Nephron progenitor cell (in vitro differentiated cells): ENCODE results near the gene MTERF1.

Source experiments
- DNase-seq: peaks from one replicate; pipeline ENCODE4 v3.0.0; 2021
- H3K27ac Mint-ChIP-seq: 2 replicates; pipeline ENCODE4 v1.8.0; 2021; ENCODE audit warnings: mild to moderate bottlenecking, moderate library complexity, mixed read lengths
- H3K27me3 Mint-ChIP-seq: 2 replicates; pipeline ENCODE4 v1.8.0; 2021; ENCODE audit warnings: mild to moderate bottlenecking, low read depth, mixed read lengths; ENCODE audit not compliant: poor library complexity
- H3K36me3 Mint-ChIP-seq: 2 replicates; pipeline ENCODE4 v1.8.0; 2021; ENCODE audit warnings: low read depth, mixed read lengths
- H3K4me1 Mint-ChIP-seq: 2 replicates; pipeline ENCODE4 v1.8.0; 2021; ENCODE audit warnings: mixed read lengths
- H3K4me3 Mint-ChIP-seq: 2 replicates; pipeline ENCODE4 v1.8.0; 2021; ENCODE audit warnings: mild to moderate bottlenecking, moderate library complexity, mixed read lengths
- H3K9me3 Mint-ChIP-seq: 2 replicates; pipeline ENCODE4 v1.8.0; 2021; ENCODE audit warnings: mild to moderate bottlenecking, moderate library complexity, mixed read lengths
- TF ChIP-seq, protein P1 (sequence below): fragments of 200-600 bp; sonication (generic); IDR thresholded peaks from 2 replicates; pipeline ENCODE4 v1.5.0; 2021; ENCODE audit warnings: antibody characterized with exemption

The MTERF1 gene

DNA sequence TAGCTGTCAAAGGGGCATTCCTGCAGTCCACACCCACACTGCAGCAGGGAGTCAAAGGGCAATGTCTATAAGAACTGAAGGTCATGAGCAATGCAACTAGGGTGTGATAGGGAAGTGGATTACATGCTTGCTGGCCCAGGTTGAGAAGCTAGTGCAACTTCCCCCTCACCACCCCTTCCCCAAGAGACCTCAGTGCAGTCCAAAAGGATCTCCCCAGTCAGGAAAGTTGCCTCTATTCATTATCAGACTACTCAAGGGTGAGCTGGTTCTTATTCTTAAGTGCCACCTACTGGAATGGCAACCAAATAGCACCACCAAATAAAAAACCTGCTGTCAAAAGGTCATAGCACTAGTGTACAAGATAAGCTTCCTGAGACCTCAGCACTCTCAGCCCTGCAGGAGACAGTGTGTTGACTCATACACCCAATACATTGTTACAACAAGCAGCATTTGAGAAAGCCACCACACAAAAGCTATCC is 28.2 kb downstream of the MTERF1 start:
- Mint-ChIP-seq H3K4me1 (no peaks in the 10 kb centered on the region), H3K36me3 (peaks cover 50% of the 10 kb centered on the region), H3K27me3 (peaks cover 3% of the 10 kb centered on the region), H3K4me3 (no peak overlapping the region), H3K9me3 (peaks cover 53% of the 10 kb centered on the region), H3K27ac (no peak overlapping the region)
- no peak for DNase-seq
- TF ChIP-seq, protein P1, sequence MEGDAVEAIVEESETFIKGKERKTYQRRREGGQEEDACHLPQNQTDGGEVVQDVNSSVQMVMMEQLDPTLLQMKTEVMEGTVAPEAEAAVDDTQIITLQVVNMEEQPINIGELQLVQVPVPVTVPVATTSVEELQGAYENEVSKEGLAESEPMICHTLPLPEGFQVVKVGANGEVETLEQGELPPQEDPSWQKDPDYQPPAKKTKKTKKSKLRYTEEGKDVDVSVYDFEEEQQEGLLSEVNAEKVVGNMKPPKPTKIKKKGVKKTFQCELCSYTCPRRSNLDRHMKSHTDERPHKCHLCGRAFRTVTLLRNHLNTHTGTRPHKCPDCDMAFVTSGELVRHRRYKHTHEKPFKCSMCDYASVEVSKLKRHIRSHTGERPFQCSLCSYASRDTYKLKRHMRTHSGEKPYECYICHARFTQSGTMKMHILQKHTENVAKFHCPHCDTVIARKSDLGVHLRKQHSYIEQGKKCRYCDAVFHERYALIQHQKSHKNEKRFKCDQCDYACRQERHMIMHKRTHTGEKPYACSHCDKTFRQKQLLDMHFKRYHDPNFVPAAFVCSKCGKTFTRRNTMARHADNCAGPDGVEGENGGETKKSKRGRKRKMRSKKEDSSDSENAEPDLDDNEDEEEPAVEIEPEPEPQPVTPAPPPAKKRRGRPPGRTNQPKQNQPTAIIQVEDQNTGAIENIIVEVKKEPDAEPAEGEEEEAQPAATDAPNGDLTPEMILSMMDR = no peak

DNA sequence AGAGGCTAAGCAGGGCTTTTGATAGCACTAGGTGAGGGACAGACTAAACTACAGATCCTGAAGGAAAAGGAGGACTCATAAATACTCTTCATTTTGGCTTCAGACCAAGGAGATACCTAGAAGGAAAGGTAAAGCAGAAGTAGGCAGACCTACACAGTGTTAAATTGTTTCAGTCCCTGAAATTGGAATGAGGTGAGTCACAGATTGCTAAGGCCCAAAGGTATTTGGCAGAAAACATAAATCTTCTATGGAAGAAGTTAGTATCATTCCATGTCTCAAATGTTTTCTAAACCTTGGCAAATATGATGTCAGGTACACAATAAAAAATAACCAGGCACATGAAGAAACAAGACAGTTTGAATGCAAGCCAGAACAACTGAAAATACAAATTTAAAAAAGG is 30.0 kb downstream of the MTERF1 start:
- H3K27ac Mint-ChIP-seq = no peak overlapping the region
- H3K9me3 Mint-ChIP-seq = peaks cover 38% of the 10 kb centered on the region

DNA sequence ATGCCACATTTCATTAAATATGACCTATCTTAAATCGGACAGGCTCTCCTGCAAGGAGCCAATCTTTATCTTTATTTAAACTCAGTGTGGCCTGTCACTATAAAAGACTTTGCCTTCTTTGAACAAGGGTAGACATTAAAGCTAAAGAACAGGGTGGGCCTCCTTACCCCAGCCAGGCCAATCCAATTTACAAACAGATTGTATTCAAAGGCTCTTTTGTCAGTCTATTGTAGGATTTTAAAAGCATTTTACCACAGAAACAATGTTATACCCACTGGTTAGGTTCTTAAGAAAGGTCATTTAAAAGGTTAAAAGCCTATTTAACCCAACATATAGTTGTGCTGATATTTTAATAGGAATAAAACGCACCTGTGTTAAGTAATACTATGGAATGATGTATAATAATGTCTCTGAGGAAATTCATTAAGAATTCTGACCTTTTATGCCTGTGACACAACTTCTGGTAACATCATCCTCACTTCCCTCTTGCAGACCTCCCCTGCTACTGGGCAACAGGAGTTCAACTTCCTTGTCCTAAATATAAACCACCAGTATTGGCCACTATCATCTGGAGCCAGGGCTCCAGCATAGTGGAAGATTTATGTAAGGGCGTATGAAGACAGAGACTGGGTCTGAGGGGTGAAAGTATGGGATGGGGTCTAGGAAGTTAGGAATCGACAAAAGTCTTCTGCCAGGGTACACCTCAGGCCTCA is 32.5 kb downstream of the MTERF1 start:
- Mint-ChIP-seq H3K36me3 (peaks cover 21% of the 10 kb centered on the region), H3K27ac (peak overlapping the region; percentile 52), H3K9me3 (peaks cover 20% of the 10 kb centered on the region), H3K4me3 (no peak overlapping the region), H3K4me1 (no peaks in the 10 kb centered on the region), H3K27me3 (peaks cover 3% of the 10 kb centered on the region)
- TF ChIP-seq, protein P1 = no peak
- no peak for DNase-seq

More for the DNA sequence above, 30.0 kb downstream of the MTERF1 start:
- H3K36me3 Mint-ChIP-seq = peaks cover 38% of the 10 kb centered on the region
- H3K4me1 Mint-ChIP-seq = no peaks in the 10 kb centered on the region
- no peak for DNase-seq
- TF ChIP-seq, protein P1 = no peak
- peaks cover 3% of the 10 kb centered on the region for H3K27me3 Mint-ChIP-seq
- no peak overlapping the region for H3K4me3 Mint-ChIP-seq

DNA sequence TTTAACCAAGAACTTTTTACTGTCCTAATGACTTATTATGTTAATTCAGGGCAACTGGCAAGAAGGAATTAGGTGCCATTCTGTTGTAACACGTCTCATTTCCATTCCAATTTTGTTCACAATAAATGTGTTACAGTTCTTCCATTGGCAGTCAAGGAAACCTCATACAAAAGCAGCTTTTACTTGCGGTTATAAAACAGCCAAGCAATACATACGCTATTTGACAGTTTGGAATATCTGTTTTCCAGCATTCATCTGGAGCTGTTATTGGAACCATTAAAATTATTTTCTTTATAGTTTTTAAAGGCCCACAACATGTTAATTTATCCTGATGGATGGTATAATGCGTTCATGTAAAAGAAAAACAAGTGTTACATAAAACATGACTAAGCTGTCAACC is 33.3 kb downstream of the MTERF1 start:
- H3K4me3 Mint-ChIP-seq = no peak overlapping the region
- H3K36me3 Mint-ChIP-seq = peaks cover 16% of the 10 kb centered on the region
- TF ChIP-seq, protein P1 = no peak
- no peaks in the 10 kb centered on the region for H3K4me1 Mint-ChIP-seq
- DNase-seq = no peak
- H3K9me3 Mint-ChIP-seq = peaks cover 17% of the 10 kb centered on the region
- no peak overlapping the region for H3K27ac Mint-ChIP-seq
- peaks cover 3% of the 10 kb centered on the region for H3K27me3 Mint-ChIP-seq

DNA sequence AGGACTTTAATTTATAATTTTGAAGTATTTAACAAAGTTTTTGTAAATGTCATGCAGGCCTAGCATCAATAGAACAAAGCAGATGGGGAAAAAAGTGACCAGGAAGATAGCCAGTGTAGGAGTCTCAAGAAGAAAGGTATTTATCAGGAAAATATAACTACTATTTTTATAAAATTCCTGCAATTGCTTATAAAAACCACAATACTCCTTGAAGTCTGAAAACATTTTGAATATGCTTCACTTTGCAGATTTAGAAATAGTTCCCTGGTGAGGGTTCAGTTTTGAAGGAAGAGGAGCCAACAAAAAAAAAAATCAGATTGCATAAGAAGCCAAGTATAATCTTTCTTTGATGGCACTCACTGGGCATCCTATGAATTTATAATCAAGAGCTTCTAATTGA is 34.1 kb downstream of the MTERF1 start:
- no peak for DNase-seq
- H3K4me1 Mint-ChIP-seq = no peaks in the 10 kb centered on the region
- TF ChIP-seq, protein P1 = no peak
- H3K27me3 Mint-ChIP-seq = peaks cover 3% of the 10 kb centered on the region
- H3K27ac Mint-ChIP-seq = no peak overlapping the region
- peaks cover 22% of the 10 kb centered on the region for H3K9me3 Mint-ChIP-seq
- peaks cover 22% of the 10 kb centered on the region for H3K36me3 Mint-ChIP-seq
- no peak overlapping the region for H3K4me3 Mint-ChIP-seq

DNA sequence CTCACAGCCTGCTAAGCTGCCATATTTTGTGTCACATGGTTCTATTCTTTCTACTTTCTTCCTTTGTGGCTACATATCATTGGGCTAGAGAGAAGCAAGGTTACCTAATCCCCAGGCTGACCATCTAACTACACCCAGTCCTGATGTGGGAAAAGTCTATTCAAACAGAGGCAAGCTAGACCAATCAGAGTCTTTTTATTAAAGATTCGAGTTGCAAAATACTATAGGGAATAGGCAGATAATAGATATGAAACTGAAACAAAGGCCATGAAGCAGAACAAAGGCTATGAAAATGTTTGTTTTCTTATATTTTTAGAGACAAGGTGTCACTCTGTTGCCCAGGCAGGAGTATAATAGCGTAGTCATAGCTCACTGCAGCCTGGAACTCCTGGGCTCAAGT is 36.7 kb downstream of the MTERF1 start:
- Mint-ChIP-seq H3K27ac (no peak overlapping the region), H3K4me3 (no peak overlapping the region), H3K27me3 (peaks cover under 1% of the 10 kb centered on the region), H3K9me3 (peaks cover 33% of the 10 kb centered on the region), H3K4me1 (no peaks in the 10 kb centered on the region), H3K36me3 (peaks cover 27% of the 10 kb centered on the region)
- TF ChIP-seq, protein P1 = no peak
- no peak for DNase-seq
